ENCODE measurements around the gene BBLN. TPM values are rescaled to one million over a fixed set of nuclear protein-coding genes. Genes with fewer than 3 reads are reported as not detected.

BBLN gene
- total RNA-seq, 1 experiment from 2014 or later: 180 TPM

GRCh38 chr9:128144239-128145181, 15.6 kb upstream of the BBLN start:
- no peak for DNase-seq (ENCODE audit: low read depth)

DNA sequence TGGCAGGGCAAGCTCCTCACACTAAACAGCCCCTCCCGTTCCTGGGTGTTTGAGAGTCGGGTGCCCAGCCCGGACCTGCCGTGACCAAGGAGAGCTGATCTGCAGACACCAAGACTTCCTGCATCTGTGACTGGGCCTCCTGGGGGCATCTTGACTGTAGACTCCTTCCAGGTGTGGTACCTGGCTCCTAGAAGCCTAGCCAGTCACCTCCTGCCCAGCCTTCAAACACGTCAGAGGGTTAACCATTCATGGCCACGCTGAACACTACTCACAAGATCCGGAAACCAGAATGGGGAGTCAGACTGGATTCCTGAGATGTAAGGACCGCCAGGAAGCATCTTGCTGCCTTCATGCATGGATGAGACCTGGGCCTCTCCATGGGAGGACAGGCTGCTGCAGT, 14.5 kb upstream of the BBLN start:
- no peak for DNase-seq (ENCODE audit: low read depth)

GRCh38 chr9:128145951-128146351, 14.1 kb upstream of the BBLN start:
- DNase-seq (ENCODE audit: low read depth): no peak

- no peak for DNase-seq (ENCODE audit: low read depth)
Measured at GRCh38 chr9:128146591-128147120, 13.4 kb upstream of the BBLN start.

GRCh38 chr9:128148509-128149000, 11.5 kb upstream of the BBLN start:
- no peak for DNase-seq (ENCODE audit: low read depth)

DNA sequence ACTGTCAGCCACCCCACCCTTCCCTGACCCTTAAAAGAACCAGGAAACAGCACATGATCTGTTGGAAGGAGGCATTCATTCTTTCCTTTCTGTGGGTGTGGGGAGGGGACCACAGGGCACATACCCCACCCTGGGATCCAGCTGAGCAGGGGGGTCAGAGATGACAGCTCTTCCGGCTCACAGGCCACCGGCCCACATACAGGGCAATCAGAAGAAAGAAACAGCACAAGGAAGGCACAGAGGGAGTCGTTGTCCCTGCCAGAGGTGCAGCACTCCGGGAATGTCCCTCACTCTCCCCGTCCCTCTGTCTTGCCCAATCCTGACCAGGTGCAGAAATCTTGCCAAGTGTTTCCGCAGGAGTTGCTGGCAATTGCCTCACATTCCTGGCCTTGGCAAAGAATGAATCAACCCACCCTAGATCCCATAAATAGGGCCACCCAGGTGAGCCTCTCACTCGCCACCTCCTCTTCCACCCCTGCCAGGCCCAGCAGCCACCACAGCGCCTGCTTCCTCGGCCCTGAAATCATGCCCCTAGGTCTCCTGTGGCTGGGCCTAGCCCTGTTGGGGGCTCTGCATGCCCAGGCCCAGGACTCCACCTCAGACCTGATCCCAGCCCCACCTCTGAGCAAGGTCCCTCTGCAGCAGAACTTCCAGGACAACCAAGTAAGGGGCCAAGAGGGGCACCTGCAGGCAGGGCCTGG, 10.9 kb upstream of the BBLN start, which contains the start of gene LCN2:
Gene LCN2 (plus strand): TSS at position 453 of the 701 bp plus-strand sequence. CDS start 73 bp downstream, at position 526.
- DNase-seq (ENCODE audit: low read depth): no peak

DNA sequence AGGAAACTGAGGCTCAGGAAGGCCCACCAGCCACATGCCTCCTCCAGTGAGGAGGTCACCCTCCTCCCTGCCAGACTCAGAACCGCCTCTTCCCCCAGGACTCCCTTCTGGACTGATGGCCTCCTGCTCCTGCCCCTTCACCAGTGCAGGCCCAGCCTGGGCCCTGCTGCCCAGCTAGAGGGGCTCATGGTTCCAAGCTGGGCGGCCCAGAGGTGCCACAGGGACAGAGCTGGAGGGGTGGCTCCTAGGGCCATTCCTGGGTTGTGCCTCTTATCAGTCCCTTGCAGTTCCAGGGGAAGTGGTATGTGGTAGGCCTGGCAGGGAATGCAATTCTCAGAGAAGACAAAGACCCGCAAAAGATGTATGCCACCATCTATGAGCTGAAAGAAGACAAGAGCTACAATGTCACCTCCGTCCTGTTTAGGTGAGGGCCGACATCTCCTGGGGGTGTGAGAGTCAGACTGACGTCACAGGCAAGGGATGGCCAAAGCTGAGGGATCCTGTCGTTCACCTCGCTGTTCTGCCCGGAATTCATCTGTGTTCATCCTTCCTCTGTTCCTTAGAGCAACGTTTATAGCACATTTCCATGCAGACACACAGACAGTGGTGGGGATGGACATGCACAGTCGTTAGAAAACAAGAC, 10.0 kb upstream of the BBLN start:
- no peak for DNase-seq (ENCODE audit: low read depth)

DNA sequence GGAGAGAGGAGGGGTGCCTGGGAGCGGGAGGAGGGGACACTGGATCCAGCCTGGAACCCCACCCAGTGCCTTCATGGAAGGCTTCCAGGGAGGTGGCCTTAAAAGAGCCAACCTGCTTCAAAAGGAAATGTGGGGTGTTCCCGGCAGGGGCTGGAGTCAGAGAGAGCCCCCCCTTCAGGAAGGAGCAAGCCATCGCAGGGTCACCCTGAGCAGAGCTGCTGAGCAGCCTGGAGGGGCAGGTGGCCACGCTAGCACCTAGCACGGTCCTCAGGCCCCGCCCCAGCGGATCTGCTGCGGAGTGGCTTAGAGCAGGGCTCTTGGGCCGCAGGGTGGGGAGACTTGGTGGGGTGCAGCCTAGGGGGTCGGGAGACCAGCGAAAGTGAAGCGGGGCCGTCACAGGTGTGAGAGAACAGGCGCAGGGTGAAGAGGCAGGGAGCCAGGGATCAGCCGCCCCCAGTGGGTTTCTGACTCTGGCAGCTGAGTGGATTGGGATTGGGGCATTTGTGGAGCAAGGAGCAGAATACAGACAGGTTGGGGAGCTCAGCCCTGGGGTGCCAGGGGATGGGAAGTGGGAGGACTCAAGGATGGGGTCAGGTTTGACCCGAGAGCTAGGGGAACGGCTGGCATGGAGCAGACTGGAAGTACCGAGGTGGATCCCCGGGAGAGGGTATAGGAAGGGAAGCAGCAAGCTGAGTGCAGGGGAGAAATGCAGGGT, 9.3 kb upstream of the BBLN start:
- DNase-seq (ENCODE audit: low read depth): no peak

DNA sequence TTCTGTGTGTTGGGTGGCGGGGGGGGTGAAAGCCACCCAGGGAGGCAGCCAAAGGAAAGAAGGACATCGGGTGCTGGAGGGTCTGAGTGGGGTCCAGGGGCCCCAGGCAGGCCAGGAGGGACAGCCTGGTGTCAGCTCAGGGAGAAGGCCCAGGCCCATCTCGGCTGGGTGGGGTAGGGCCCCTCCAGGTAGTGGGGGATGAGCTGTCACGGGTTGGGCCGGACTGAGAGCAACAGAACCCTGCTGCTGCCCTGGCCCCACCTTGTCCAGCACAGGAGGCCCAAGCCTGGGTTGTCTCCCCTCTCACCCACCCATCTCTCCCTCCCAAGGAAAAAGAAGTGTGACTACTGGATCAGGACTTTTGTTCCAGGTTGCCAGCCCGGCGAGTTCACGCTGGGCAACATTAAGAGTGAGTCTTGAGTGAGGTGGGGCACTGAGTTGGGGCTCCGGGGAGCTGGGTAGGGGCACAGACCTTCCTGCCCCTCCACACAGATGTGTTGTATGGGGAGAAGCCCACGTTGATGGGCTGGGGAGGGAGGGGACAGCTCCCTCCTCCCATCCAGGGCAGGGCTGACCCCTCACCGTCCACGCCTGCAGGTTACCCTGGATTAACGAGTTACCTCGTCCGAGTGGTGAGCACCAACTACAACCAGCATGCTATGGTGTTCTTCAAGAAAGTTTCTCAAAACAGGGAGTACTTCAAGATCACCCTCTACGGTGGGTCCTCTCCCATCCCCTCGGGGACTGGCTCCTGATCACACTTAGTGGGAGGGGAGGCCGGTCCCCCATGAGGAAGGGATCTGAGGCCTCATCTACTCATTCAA, 8.5 kb upstream of the BBLN start:
- DNase-seq (ENCODE audit: low read depth): no peak

- no peak for DNase-seq (ENCODE audit: low read depth)
Measured at GRCh38 chr9:128152133-128153059, 7.7 kb upstream of the BBLN start.

DNA sequence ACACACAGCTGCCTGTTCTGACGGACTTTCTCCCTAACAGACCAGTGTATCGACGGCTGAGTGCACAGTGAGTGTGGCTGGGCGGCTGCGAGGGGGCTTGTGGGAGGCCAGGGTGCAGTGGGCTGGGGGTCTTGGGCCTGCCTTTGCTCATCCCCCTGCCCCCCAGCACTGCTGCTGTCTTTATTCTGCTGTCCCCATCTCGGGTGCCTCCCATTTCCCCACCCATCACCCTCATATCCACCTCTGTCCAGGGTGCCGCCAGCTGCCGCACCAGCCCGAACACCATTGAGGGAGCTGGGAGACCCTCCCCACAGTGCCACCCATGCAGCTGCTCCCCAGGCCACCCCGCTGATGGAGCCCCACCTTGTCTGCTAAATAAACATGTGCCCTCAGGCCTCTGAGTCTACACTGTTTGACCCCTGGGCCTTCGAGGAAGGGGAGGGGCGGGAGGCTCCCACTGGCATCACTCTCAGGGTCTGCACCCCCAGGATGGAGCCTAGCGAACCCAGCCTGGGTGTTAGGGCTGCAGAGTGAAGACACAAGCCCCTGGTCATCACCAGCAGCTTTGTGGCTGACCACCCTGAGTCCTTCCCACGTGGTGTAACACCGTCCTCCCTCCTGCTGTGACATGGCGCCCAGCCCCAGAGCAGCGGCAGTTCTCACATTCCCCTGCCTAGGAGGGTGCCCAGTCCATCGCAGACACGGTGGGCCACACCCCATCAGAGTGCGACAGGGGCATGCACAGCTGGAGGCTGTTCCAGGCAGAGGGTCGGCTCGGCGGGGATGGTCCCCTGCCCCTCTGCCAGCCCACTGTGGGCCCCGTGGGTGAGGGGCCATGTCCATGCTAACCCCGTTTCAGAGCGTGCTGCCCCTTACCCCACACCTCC, 6.8 kb upstream of the BBLN start:
- no peak for DNase-seq (ENCODE audit: low read depth)

- no peak for DNase-seq (ENCODE audit: low read depth)
Measured at GRCh38 chr9:128153947-128154695, 5.9 kb upstream of the BBLN start.

DNA sequence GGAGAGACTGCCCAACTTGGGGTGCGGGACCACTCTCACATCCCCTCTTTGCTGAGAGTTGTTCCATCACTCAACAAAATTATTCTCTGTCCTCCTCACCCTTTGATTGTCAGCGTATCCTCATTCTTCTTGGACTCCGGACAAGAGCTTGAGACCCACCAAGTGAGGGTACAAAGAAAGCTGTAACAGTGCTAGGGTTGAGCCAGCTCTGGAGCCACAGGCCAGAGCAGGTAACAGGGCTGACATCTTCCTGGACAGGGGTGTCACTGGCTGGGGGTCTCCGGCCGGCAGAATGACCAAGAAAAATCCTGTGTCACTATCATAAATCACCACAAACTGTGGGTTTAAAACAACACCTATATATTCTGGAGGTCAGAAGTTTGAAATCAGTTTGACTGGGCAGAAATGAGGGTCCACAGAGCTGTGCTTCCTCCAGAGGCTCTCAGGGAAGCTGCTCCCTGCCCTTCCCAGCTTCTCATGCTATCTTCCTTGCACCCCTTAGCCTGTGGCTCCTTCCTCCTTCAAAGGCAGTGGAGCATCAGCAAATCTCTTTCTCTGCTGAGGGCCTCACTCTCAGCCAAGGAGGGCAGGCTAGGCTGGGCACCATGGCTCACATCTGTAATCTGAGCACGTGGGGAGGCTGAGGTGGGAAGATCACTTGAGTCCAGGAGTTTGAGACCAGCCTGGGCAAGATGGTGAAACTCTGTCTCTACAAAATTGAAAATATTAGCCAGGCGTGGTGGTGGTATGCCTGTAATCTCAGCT, 4.1 kb upstream of the BBLN start:
- no peak for DNase-seq (ENCODE audit: low read depth)

DNA sequence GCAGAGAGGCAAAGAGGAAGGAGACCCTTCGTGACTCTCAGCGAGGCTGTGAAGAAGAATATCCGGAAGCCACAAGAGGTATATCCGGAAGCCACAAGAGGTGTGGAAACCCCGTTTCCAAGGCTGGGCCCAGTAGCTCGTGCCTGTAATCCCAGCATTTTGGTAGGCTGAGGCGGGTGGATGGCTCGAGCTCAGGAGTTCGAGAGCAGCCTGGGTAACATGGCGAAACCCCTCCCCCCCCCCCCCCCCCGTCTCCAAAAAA, 612 bp upstream of the BBLN start:
- no peak for DNase-seq (ENCODE audit: low read depth)

- DNase-seq (ENCODE audit: low read depth): no peak
Measured at GRCh38 chr9:128160603-128160987, 530 bp downstream of the BBLN start.

GRCh38 chr9:128161215-128161902, 1.3 kb downstream of the BBLN start:
- no peak for DNase-seq (ENCODE audit: low read depth)
